Measurements from ENCODE around the gene NAIF1.
A peak's percentile ranks its signal among the peaks of the same experiment; 100 is the strongest.
"Not testable (repeated sequence)": the region's sequence is repeated elsewhere in the genome, so short reads cannot be mapped to it uniquely, and the experiment has no call there.

Gene NAIF1

GRCh38 chr9:128066713-128067644 is at the start of gene NAIF1:
Gene NAIF1, minus strand, starts transcription at chr9:128067320. Its CDS starts 219 bp downstream, at chr9:128067101.
- peak; percentile 99 for DNase-seq (ENCODE audit: low read depth)

GRCh38 chr9:128116104-128117083 is 49.3 kb upstream of the NAIF1 start:
- no peak for DNase-seq (ENCODE audit: low read depth)

GRCh38 chr9:128115187-128116103 is 48.3 kb upstream of the NAIF1 start:
- no peak for DNase-seq (ENCODE audit: low read depth)

- no peak for DNase-seq (ENCODE audit: low read depth)
Measured at GRCh38 chr9:128114326-128115186, 47.4 kb upstream of the NAIF1 start.

- no peak for DNase-seq (ENCODE audit: low read depth)
Measured at GRCh38 chr9:128113526-128114325, 46.6 kb upstream of the NAIF1 start.

- DNase-seq (ENCODE audit: low read depth): not testable (repeated sequence)
Measured at GRCh38 chr9:128111726-128112125, 44.6 kb upstream of the NAIF1 start.

- DNase-seq (ENCODE audit: low read depth): no peak
Measured at GRCh38 chr9:128109050-128109709, 42.1 kb upstream of the NAIF1 start.

- no peak for DNase-seq (ENCODE audit: low read depth)
Measured at GRCh38 chr9:128108269-128109049, 41.3 kb upstream of the NAIF1 start.

GRCh38 chr9:128107468-128108268 is 40.5 kb upstream of the NAIF1 start:
- no peak for DNase-seq (ENCODE audit: low read depth)

- DNase-seq (ENCODE audit: low read depth): no peak
Measured at GRCh38 chr9:128106940-128107467, 39.9 kb upstream of the NAIF1 start.

GRCh38 chr9:128106181-128106939 is 39.2 kb upstream of the NAIF1 start:
- no peak for DNase-seq (ENCODE audit: low read depth)

GRCh38 chr9:128105538-128106175 is 38.5 kb upstream of the NAIF1 start:
- no peak for DNase-seq (ENCODE audit: low read depth)

- DNase-seq (ENCODE audit: low read depth): peak; percentile 30
Measured at GRCh38 chr9:128104171-128104618, 37.1 kb upstream of the NAIF1 start.

GRCh38 chr9:128103589-128103962 is 36.5 kb upstream of the NAIF1 start:
- no peak for DNase-seq (ENCODE audit: low read depth)

- no peak for DNase-seq (ENCODE audit: low read depth)
Measured at GRCh38 chr9:128102861-128103588, 35.9 kb upstream of the NAIF1 start.

Data from EH (cell line).